ENCODE results near the gene FAM204A.

The FAM204A gene

DNA sequence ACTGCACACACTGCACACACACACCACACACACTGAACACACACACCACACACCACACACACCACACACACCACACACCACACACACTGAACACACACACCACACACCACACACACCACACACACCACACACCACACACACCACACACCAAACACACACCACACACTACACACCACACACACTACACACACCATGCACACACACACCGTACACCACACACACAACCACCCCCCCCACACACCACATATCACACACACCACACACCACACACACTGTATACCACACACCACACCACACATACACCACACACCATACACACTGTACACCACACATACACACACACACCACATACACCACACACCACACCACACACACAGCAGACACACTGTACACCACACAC, 59.5 kb downstream of the FAM204A start:
- no peak for DNase-seq (ENCODE audit: low read depth, low spot score)

DNA sequence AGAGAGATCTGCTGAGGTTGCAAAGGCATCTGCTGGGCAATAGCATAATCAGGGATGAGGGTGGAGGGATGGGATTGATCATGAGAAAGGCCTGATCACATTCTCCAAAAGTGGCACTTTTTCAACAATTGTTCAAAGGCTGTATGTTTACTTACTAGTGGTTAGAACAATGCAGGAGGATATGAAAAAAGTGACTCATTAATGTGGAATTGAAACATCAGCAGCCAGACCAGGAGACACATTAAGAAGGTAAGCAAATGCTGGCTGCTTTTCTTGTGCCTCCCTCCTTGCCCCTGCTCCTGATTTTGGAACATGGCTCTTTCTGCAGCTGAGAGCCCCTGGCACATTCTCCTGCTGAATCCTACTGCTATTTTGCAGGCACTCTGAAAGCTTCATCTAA, 63.5 kb downstream of the FAM204A start:
- DNase-seq (ENCODE audit: low read depth, low spot score), result no peak

DNA sequence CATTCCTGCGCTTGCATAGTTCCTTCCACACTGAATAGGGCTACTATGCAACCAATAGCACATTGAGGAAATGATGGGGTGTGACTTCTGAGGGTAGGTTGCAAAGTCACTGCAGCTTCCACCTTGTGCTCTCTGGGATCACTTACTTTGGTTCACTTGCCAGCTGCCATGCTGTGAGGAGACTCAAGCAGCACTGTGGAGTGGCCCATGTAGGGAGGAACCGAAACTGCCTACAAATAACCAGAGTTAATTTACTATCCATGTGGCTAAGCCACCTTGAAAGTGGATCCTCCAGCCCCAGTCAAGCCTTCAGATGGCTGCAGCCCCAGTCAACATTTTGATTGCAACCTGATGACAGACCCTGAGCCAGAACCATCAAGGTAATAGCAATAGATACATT, 64.3 kb downstream of the FAM204A start:
- no peak for DNase-seq (ENCODE audit: low read depth, low spot score)

GRCh38 chr10:118276727-118277126, 65.4 kb downstream of the FAM204A start:
- DNase-seq (ENCODE audit: low read depth, low spot score), result no peak

GRCh38 chr10:118276204-118276603, 65.9 kb downstream of the FAM204A start:
- no peak for DNase-seq (ENCODE audit: low read depth, low spot score)

DNA sequence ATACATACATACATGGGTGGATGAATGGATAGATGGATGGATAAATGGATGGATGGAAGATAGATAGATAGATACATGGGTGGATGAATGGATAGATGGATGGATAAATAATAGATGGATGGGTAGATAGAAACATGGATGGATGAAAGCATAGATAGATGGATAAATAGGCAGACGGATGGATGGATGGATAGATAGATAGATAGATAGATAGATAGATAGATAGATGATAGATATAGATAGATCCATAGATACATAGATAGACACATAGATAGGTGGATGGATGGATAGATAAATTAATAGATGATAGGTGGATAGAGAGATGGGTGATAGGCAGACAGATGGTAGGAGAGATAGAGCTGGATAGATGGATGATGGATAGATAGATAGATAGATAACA, 68.5 kb downstream of the FAM204A start:
- no peak for DNase-seq (ENCODE audit: low read depth, low spot score)

- DNase-seq (ENCODE audit: low read depth, low spot score), result no peak
These were observed 69.4 kb downstream of the FAM204A start for GRCh38 chr10:118272767-118273166.

GRCh38 chr10:118272149-118272721, 69.9 kb downstream of the FAM204A start:
- DNase-seq (ENCODE audit: low read depth, low spot score), result no peak

DNA sequence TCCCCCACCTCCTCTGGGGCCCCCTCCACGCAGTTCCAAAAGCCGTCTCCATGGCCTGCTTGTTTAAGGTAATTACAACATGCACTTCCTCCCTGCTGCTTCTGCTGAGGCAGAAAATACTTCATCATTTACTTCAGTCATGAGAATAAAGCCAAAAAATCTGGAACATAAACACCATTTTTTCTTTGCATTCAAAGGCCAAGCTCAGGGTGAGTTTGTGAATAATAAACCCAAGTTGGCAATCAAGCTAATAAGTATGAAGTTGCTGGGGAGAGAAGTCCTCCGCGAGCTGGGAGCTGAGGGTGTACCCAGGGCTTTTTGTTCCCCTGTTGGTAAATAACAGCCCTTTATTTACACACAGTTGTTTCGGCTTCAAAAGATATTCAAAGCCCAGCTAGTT, 70.5 kb downstream of the FAM204A start:
- no peak for DNase-seq (ENCODE audit: low read depth, low spot score)

GRCh38 chr10:118266098-118266748, 75.9 kb downstream of the FAM204A start:
- DNase-seq (ENCODE audit: low read depth, low spot score), result no peak

- no peak for DNase-seq (ENCODE audit: low read depth, low spot score)
These were observed 77.2 kb downstream of the FAM204A start for GRCh38 chr10:118264838-118265470.

DNA sequence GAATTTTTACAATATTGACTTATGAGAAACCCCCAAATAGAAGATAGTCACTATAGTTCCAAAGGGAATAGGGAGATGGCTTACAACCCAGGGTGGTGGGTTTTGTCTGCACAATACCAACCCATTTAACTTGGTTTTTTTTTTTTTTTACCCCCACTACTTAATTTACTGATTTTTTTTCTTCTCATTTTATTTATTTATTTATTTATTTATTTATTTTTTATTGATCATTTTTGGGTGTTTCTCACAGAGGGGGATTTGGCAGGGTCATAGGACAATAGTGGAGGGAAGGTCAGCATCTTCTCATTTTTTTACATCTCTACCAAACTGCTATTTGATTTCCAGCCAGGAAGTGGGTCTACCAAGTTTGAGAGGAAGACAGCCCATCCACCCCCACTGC, 77.9 kb downstream of the FAM204A start:
- no peak for DNase-seq (ENCODE audit: low read depth, low spot score)

GRCh38 chr10:118262538-118262937, 79.6 kb downstream of the FAM204A start:
- DNase-seq (ENCODE audit: low read depth, low spot score), result no peak

DNA sequence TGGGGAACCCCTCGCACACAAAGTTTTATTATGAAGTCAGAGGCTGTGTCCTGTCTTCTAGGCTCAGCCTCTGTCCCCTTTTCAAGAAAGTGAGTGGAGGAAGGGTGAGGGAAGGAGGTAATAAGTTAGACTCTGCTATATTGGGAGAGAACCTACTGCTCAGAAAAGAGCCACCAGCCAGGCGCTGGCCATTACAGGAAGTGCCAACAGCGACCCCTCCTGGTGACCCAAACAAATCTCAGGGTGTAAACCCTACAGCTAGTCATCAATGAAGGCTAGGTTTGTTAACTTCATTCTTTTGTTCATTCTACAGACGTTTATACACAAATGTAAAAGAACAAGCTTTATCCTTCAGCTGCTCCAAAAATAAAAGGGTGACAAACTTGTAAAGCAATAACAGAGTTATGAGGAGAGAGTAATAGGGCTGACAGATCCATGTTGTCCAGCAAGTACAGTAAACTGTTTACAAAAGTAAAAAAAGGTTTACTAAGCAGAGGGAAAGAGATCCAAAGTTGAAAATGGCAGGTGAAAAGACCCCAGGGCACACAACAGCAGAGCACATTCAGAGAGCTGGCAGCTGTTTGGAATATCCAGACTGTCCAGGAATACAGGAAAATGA, 82.7 kb downstream of the FAM204A start:
- no peak for DNase-seq (ENCODE audit: low read depth, low spot score)

- no peak for DNase-seq (ENCODE audit: low read depth, low spot score)
These were observed 83.8 kb downstream of the FAM204A start for GRCh38 chr10:118258285-118258684.

GRCh38 chr10:118256825-118257570, 85.1 kb downstream of the FAM204A start:
- DNase-seq (ENCODE audit: low read depth, low spot score), result no peak

DNA sequence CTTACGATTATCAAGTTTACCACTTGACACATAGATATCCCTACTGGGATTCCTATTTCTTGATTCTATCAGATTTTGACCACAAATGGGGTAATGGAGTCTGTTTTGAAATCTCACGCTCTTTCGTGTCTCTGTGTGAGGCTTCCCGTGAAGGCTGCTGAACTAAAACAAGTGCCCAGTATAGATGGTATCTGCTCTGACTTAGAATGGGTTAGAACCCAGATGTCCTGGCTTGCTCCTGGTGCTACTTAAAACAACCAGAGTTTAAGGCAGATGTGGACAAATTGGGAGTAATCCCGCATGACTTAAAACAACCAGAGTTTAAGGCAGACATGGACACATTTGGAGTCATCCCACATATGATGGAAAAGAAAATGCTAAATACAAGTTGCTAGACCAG, 85.9 kb downstream of the FAM204A start:
- no peak for DNase-seq (ENCODE audit: low read depth, low spot score)

DNA sequence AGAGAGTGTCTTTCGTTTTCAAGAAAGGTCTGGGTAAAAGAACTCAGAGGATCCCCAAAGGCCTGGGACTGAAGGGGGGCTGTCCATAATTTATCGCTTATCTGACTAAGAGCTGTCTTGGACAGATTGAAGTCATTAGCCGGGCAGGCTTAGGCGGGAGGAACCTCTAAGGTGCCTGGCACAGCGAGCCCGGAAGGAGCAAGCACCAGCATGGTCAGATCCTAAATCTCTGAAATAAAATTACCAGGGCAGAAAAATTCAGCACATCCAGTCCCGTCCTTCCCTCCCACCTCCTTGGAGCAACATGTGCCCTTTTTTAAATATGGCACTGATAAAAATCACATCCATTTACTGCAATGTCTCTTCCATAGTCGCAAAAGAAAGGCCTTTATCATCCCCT, 86.8 kb downstream of the FAM204A start:
- no peak for DNase-seq (ENCODE audit: low read depth, low spot score)

GRCh38 chr10:118254654-118255053, 87.5 kb downstream of the FAM204A start:
- no peak for DNase-seq (ENCODE audit: low read depth, low spot score)

- no peak for DNase-seq (ENCODE audit: low read depth, low spot score)
These were observed 88.7 kb downstream of the FAM204A start for GRCh38 chr10:118253397-118253796.

GRCh38 chr10:118251791-118252190, 90.3 kb downstream of the FAM204A start:
- DNase-seq (ENCODE audit: low read depth, low spot score), result no peak

- DNase-seq (ENCODE audit: low read depth, low spot score), result no peak
These were observed 92.4 kb downstream of the FAM204A start for GRCh38 chr10:118249714-118250113.
